Hematopoietic multipotent progenitor cell treated with erythropoietin and hydrocortisone succinate and interleukin-3 and kit ligand, for 6 days (in vitro differentiated cells): ENCODE results near the gene KNDC1.
"Not testable (repeated sequence)": the region's sequence is repeated elsewhere in the genome, so short reads cannot be mapped to it uniquely, and the experiment has no call there.

Experiments
- DNase-seq: peaks from one replicate; pipeline ENCODE4 v3.0.0-alpha.2; 2015

KNDC1 gene

GRCh38 chr10:133125901-133126300, 34.1 kb upstream of the KNDC1 start:
- no peak for DNase-seq

- DNase-seq: no peak
These were observed 33.4 kb upstream of the KNDC1 start for GRCh38 chr10:133126431-133127290.

DNA sequence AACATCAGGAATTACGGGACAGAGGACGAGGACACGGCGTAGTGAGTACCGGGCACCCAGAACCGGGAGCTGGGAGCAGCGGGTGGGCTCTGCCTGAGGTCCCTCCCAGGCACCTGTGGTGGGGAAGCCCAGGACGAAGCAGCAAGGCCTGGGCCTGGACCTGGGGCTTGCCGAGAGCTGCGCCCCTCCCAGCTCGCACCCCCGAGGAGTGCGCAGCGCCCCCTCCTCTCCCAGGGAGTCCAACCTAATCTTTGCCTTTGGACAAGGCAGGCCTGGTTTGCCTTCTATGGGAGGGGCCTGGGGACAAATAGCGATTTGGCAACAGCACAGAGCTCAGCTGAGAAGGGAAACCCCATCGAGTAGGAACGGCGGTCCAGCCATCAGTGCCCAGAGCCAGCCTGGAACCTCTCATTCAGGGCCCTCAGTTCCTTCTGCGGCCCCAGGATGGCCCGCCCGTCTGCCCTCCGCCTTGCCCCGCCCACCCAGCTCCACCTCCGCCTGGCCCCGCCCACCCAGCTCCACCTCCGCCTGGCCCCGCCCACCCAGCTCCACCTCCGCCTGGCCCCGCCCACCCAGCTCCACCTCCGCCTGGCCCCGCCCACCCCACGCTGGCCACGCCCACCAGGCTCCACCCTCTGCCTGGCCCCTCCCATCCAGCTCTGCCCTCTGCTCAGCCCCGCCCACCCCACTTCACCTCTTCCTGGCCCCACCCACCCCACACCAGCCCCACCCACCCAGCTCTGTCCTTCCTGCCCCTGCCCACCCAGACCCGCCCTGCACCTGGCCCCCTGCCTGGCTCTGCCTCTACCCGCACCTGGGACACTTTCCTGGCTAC, 32.5 kb upstream of the KNDC1 start:
- peak; percentile 45 for DNase-seq

- DNase-seq: no peak
These were observed 31.6 kb upstream of the KNDC1 start for GRCh38 chr10:133128126-133129070.

DNA sequence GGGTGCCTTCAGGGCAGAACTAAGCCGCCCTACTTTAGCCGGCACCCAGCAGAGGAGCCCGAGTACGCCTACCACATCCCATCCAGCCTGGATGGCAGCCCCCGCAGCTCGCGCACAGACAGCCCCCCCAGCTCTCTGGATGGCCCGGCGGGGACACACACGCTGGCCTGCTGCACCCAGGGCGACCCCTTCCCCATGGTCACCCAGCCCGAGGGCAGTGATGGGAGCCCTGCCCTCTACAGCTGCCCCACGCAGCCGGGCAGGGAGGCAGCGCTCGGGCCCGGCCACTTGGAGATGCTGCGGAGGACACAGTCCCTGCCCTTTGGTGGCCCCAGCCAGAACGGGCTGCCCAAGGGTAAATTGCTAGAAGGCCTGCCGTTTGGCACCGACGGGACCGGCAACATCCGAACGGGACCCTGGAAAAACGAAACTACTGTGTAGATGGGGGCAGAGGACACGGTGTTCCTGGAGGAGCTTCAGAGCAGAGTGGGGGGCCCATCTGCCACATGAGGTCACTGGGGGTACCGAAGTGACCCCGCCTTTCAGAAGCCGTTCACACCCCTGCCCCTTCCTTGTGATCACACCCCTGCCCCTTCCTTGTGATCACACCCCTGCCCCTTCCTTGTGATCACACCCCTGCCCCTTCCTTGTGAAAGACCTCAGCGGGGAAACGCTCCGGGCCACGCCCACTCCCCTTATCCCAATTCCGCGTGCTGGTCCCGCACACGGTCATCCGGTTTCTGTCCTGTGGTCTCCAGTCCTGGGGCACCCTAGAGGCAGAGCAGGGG, 30.8 kb upstream of the KNDC1 start:
- DNase-seq: no peak

DNA sequence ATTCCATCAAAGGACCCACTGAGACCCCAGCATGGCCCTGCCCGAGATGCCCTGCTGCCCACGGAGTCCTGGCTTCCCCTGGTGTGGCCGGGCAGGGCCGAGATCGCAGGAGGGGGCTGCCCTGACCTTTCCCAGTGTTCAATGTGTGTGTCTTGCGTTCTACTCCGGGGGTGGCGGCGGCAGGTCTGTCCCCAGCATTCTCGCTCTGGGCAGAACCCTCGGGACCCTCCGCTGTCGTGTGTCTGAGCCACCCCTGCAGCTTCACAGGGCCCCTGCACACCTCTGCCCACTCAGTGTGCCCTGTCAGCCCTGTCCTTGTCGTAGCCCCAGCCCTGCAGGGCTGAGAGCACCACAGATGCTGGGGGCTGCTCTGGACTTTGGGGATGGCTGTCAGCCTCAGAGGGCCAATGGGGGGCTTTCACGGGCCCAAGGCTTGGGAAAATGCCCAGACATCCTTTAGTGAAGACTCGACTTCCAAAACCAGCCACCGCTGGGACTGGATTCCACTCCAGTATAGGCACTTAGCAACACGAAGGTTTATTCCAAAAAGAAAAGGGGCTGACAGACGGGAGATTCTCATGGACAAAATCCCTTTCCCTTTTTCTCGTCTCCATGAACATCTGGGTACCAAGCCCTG, 30.0 kb upstream of the KNDC1 start:
- DNase-seq: no peak

- no peak for DNase-seq
These were observed 29.4 kb upstream of the KNDC1 start for GRCh38 chr10:133130602-133131001.

DNA sequence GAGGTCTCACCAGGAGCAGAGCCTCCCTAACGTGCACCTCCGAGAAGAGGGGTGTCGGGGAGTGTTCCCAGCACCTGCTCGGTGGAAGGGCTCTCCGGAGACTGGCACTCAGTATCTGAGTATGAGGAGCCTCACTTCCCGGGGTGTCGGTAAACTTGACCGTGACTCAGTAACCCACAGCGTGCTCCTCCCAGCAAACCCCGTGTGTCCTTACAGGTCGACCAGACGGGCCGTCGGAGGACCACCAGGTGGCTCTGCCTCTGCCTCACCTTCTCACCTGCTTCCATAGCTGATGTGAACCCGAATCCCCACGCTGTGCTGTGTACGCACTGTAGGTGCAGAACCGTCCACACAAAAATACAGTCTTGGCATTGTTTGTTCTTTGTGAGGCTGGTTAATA, 29.0 kb upstream of the KNDC1 start:
- DNase-seq: no peak

- DNase-seq: no peak
These were observed 28.1 kb upstream of the KNDC1 start for GRCh38 chr10:133131734-133132472.

- DNase-seq: no peak
These were observed 27.3 kb upstream of the KNDC1 start for GRCh38 chr10:133132473-133133291.

DNA sequence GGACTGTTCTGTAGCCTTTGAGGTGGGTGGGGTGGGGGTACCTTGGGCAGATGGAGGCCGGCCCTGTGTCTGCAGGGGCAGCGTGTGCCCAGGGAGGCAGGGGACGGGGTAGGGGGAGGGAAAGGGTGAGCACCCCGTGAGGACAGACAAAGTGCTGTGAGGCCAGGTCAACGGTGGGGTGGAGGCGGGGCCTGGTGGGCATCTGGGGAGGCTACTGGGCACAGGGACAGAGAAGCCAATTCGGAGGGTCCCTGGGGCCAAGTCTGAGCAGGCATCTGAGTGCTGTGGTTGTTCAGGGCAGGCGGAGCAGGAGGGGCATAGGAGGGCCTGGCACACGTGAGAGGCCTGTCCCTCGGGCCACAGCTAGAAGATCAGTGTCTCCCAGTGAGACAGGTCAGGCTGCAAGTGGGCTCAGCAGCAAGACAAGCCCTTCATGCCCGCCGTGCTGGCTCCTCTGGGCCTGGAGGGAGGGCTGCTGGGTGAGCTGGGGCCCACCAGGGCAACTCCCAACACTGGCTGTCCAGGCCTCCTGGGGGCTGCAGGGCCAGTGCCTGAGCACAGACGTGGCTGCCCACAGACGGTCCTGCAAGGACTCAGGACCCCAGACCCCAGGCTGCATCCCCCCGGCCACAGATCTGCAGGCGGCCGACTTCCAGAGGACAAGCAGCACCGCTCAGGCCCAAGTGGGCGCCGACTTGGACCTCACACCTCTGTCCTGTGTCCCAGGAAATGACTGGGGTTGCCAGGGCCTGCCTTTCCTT, 26.4 kb upstream of the KNDC1 start:
- no peak for DNase-seq

GRCh38 chr10:133134411-133135115, 25.5 kb upstream of the KNDC1 start:
- DNase-seq: no peak

GRCh38 chr10:133135116-133135465, 24.9 kb upstream of the KNDC1 start:
- no peak for DNase-seq

GRCh38 chr10:133137486-133138145, 22.4 kb upstream of the KNDC1 start:
- not testable (repeated sequence) for DNase-seq

- DNase-seq: peak; percentile 39
These were observed 20.4 kb upstream of the KNDC1 start for GRCh38 chr10:133139551-133140065.

- no peak for DNase-seq
These were observed 19.4 kb upstream of the KNDC1 start for GRCh38 chr10:133140417-133141143.
